Stimulated activated CD8-positive, alpha-beta memory T cell treated with anti-CD3 and anti-CD28 coated beads, Interleukin-4, amount 100 ng/mL, for 4 hours (primary cell): Measurements from ENCODE around the gene YIF1A.
"Not testable (repeated sequence)": the region's sequence is repeated elsewhere in the genome, so short reads cannot be mapped to it uniquely, and the experiment has no call there.

Source experiments
- DNase-seq, 2 donors: peaks; one replicate each; pipeline ENCODE4 v3.0.0-alpha.2; 2020; ENCODE audit warnings: low read depth in 2 of 2, low spot score in 1 of 2

The YIF1A gene

GRCh38 chr11:66287211-66287888, 1.6 kb downstream of the YIF1A start:
- no peak for DNase-seq

GRCh38 chr11:66286699-66287098, 2.2 kb downstream of the YIF1A start:
- no peak for DNase-seq

DNA sequence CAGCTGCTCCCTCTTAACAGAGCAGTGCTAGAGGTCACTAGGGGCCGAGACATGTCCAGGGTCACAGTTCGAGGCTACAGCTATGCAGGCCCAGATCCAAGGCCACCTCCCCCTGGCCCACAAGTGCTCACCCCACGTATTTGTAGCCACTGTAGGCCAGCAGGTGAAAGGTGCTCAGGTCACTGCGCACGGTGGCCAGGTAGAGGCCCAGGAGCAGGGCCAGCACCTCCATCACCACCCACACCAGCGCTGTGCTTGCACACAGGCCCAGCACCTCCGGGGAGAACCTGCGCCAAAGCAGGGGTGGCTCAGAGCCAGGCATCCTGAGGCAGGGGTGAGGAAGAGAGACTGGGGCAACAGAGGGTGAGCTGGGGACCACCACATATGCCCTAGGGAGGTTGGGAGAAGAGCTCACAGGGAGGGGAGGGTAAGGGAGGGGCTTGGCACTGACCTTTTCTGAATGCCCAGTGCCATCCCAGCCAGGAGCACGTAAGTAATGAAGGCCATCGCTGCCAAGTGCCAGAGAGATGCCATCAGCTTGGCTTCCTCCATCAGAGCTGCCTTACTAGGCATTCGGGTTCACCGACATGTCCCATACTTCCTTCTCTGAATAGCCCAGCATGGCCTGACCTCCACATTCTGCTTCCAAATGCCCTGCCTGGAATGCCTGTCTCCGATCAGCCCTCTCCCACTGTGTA, 3.5 kb downstream of the YIF1A start:
- DNase-seq = no peak

- DNase-seq = no peak
These were observed 4.3 kb downstream of the YIF1A start for GRCh38 chr11:66284526-66285078.

DNA sequence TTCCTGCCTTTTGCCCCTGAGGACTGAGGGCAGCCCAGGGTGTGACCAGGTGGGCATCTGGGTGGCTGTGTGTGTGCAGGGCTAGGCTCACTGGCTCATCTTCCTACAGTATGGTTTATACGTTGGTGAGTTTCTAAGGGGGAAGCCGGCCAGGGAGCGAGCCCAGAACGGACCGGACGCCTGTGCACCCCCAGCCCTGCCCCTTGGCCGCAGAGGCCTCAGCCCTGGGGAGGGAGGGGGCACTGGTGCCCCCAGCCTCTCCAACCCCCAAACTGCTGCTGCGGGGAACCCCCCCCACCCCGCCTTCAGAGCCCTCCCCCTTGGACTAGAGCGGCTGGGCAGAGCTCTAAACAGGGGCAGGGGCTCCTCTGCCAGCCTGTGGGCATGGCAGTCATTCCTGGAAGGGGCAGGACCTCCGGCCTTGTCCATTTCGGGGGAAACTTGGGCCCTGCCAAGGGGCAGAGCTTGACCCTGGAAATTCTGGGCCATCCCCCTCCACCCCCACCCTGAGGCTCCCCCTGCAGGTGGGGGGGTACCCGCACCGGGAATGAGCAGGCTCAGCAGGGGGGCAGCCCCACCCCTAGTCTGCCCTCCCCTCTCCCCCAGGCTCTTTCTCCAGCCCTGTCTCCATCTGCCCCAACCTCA, 5.4 kb downstream of the YIF1A start:
- DNase-seq = no peak

GRCh38 chr11:66282468-66283455, 6.2 kb downstream of the YIF1A start:
- DNase-seq = peak; percentile 95

GRCh38 chr11:66281776-66282467, 7.0 kb downstream of the YIF1A start:
- DNase-seq = no peak

DNA sequence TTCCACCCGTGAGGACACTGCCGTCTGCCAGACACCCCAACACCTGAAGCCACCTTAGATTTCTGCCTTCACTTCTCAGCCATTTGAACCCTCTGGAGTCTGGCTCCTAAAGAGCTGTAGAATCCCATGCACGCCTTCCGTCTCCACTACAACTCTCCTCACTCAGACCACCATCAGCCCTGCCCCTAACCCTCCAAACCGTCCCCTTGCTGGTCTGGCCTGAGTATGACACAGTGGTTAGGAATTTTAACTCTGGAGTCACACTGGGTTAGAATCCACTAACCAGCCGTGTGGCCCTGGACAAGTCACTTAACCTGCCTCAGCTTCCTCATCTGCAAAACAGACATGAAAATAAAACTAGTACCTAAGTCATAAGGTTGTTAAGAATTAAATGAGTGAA, 7.9 kb downstream of the YIF1A start:
- DNase-seq = no peak

DNA sequence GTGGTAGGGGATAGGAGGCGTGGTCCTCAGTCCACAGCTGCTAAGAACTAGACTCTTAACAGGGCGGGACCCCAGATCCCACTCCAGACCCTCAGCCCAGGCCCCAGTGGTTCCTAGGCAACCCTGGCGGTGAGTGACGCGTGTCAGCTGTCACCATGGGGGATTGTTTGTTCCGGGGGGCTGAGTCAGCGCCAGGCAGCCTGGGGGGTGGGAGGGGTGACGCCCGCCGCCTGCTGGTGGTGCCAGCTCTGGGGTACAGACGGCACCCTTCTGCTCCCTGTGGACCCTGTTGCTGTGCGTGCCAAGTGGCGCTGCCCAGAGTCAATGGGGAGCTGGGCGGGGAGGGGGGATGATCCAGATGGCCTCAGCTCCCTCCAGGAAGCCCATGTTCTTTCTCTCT, 8.5 kb downstream of the YIF1A start:
- DNase-seq = no peak

- no peak for DNase-seq
These were observed 9.7 kb downstream of the YIF1A start for GRCh38 chr11:66279092-66279734.

GRCh38 chr11:66278363-66279091, 10.4 kb downstream of the YIF1A start:
- no peak for DNase-seq

DNA sequence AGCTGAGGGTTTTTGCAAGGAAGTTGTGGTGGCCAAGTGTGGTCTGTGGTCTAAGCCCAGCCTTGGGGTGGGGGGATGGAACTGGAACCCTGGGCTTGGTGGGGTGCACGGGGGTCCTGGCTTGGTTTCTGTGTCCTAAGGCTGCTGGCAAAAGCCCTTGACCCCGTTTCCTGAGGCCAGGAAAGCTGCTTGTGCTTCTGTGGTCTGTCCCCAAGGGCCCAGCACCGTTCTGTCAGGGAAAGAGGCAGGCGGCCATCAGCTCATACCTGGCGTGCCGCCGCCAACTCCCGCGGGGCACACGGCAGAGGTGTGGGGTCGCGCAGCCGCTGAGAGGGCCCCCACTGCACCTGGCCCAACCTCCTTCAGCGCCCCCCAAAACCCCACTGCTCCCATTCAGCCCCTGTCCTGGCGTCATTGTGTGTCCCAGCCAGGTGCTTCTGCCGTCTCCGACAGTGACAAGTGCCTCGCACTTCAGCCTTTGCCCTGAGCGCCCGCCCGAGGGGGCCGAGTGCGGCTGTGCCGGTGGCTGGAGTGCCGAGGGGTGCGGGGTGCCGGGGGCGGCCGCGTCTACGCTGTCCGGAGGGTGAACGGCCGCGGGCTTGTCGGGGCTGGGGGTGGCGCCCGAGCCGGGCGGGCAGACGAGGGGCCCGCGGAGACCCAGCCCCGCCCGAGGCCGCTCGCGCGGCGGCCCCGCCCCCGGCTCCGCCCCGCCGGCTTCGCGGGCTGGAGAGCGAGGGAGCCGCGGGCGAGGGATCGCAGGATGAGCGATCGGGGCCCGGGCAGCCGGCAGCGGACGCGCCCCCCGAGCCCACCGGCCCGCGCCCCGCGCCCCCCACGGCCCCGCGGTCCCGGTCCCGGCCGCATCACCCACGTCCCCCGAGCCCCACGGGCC, 11.2 kb downstream of the YIF1A start, which contains the start of gene CNIH2:
CNIH2 (plus strand) TSS at position 705 of the 892 bp plus-strand sequence. CDS start 282 bp downstream, outside the sequence.
- no peak for DNase-seq

GRCh38 chr11:66277064-66277463, 11.9 kb downstream of the YIF1A start:
- DNase-seq = not testable (repeated sequence)

DNA sequence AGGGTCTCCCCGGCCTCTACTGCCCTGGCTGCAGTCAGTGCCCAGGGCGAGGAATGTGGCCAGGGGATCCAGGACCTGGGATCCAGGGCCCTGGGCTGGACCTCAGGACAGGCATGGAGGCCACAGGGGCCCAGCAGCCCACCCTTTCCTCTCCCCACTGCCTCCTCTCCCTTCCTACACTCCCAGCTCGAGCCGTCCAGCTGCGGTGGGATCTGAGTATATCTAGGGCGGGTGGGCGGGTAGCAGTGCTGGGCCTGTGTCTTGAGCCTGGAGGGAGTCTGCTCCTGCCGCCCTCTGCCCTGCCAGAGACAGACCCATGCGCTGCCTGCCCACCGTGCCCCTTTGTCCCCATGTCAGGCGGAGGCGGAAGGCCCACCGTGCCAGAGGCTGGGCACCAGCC, 12.3 kb downstream of the YIF1A start:
- DNase-seq = not testable (repeated sequence)

GRCh38 chr11:66275984-66276612, 12.8 kb downstream of the YIF1A start:
- DNase-seq = no peak

DNA sequence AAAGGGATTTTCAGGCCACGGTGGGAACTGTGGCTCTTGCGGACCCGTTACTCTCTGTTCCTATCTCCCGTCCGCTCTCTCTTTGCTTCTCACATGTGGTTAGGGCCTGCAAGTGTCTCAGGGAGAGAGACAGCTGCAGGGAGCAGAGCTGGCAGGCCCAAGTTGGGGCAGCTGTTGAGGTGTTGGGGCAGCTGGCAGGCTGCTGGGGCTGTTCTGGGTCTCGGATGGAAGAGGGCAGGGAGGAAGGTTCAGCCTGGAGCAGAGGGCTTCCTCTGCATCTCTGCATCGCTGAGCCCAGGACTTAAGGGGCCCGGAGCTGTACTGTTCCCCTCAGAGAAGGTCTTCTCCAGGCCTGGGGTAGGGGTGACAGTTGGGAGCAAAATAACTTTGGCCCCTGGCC, 13.5 kb downstream of the YIF1A start:
- no peak for DNase-seq

DNA sequence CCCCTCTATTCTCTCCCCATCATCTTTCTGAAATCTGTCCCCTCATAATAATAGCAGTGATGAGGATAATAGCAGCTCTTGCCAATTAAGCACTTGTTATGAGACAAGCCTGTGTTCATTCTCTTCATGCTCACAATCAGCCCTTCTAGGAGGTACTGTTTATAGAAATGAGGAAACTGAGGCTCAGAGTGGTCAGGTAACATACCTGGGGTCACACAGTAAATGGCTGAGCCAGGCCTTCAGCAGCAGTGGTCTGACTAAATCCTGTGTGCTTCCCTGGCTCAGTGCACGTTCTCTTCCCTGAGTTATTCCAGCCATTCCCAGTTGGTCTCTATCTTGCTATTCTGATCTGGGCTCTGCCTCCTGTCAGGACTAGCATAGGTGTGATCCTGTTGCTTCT, 14.7 kb downstream of the YIF1A start:
- no peak for DNase-seq
